ENCODE results near the gene MTRR. TPM values are rescaled to one million over a fixed set of nuclear protein-coding genes. Genes with fewer than 3 reads are reported as not detected.

MTRR gene
- total RNA-seq, 1 experiment from 2014 or later = 46.9 TPM

DNA sequence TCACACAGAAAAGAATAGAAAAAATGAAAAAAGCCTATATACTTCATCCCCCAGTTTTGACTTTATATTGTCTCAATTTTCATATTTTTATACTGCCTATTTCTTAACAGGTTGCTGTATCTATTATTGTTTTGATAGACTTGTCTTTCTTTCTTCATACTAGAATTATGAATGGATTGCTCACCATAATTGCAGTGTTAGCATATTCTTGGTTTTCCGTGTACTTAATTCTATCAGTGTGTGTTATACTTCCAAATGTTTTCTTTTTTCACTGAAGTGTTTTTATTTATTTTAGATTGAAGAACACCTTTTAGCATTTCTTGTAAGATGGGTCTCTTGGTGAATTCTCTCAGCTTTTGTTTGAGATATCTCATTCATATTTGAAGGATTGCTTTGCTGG is 38.7 kb downstream of the MTRR start:
- ChIA-PET POLR2A (no interaction called here), CTCF (no interaction called here)
- ATAC-seq = no peak
- TF ChIP-seq, protein P1, sequence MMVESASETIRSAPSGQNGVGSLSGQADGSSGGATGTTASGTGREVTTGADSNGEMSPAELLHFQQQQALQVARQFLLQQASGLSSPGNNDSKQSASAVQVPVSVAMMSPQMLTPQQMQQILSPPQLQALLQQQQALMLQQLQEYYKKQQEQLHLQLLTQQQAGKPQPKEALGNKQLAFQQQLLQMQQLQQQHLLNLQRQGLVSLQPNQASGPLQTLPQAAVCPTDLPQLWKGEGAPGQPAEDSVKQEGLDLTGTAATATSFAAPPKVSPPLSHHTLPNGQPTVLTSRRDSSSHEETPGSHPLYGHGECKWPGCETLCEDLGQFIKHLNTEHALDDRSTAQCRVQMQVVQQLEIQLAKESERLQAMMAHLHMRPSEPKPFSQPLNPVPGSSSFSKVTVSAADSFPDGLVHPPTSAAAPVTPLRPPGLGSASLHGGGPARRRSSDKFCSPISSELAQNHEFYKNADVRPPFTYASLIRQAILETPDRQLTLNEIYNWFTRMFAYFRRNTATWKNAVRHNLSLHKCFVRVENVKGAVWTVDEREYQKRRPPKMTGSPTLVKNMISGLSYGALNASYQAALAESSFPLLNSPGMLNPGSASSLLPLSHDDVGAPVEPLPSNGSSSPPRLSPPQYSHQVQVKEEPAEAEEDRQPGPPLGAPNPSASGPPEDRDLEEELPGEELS (CRISPR knock-in tag; IDR thresholded peaks at IDR 0.05) = no peak
- TF ChIP-seq, protein P2, sequence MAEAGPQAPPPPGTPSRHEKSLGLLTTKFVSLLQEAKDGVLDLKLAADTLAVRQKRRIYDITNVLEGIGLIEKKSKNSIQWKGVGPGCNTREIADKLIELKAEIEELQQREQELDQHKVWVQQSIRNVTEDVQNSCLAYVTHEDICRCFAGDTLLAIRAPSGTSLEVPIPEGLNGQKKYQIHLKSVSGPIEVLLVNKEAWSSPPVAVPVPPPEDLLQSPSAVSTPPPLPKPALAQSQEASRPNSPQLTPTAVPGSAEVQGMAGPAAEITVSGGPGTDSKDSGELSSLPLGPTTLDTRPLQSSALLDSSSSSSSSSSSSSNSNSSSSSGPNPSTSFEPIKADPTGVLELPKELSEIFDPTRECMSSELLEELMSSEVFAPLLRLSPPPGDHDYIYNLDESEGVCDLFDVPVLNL (CRISPR knock-in tag; IDR thresholded peaks at IDR 0.05; ENCODE audit: borderline replicate concordance, low read depth) = no peak
- no peak for TF ChIP-seq TEAD4 (CRISPR knock-in tag; IDR thresholded peaks at IDR 0.05)
- TF ChIP-seq, protein P3, sequence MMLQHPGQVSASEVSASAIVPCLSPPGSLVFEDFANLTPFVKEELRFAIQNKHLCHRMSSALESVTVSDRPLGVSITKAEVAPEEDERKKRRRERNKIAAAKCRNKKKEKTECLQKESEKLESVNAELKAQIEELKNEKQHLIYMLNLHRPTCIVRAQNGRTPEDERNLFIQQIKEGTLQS (CRISPR knock-in tag; conservative IDR thresholded peaks at IDR 0.05) = no peak
- TF ChIP-seq CBFB (CRISPR knock-in tag; IDR thresholded peaks at IDR 0.05; ENCODE audit: low read depth) = no peak
- no peak for TF ChIP-seq TCF7 (CRISPR knock-in tag; IDR thresholded peaks at IDR 0.05; ENCODE audit: low read depth)
- TF ChIP-seq, protein P4, sequence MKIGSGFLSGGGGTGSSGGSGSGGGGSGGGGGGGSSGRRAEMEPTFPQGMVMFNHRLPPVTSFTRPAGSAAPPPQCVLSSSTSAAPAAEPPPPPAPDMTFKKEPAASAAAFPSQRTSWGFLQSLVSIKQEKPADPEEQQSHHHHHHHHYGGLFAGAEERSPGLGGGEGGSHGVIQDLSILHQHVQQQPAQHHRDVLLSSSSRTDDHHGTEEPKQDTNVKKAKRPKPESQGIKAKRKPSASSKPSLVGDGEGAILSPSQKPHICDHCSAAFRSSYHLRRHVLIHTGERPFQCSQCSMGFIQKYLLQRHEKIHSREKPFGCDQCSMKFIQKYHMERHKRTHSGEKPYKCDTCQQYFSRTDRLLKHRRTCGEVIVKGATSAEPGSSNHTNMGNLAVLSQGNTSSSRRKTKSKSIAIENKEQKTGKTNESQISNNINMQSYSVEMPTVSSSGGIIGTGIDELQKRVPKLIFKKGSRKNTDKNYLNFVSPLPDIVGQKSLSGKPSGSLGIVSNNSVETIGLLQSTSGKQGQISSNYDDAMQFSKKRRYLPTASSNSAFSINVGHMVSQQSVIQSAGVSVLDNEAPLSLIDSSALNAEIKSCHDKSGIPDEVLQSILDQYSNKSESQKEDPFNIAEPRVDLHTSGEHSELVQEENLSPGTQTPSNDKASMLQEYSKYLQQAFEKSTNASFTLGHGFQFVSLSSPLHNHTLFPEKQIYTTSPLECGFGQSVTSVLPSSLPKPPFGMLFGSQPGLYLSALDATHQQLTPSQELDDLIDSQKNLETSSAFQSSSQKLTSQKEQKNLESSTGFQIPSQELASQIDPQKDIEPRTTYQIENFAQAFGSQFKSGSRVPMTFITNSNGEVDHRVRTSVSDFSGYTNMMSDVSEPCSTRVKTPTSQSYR (CRISPR knock-in tag; IDR thresholded peaks at IDR 0.05) = no peak
- TF ChIP-seq ZNF416 (CRISPR knock-in tag; IDR thresholded peaks at IDR 0.05) = no peak
- TF ChIP-seq NFATC4 (CRISPR knock-in tag; IDR thresholded peaks at IDR 0.05) = no peak
- no peak for TF ChIP-seq HMGA2 (CRISPR knock-in tag; IDR thresholded peaks at IDR 0.05)
- TF ChIP-seq, protein P5, sequence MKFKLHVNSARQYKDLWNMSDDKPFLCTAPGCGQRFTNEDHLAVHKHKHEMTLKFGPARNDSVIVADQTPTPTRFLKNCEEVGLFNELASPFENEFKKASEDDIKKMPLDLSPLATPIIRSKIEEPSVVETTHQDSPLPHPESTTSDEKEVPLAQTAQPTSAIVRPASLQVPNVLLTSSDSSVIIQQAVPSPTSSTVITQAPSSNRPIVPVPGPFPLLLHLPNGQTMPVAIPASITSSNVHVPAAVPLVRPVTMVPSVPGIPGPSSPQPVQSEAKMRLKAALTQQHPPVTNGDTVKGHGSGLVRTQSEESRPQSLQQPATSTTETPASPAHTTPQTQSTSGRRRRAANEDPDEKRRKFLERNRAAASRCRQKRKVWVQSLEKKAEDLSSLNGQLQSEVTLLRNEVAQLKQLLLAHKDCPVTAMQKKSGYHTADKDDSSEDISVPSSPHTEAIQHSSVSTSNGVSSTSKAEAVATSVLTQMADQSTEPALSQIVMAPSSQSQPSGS (CRISPR knock-in tag; IDR thresholded peaks at IDR 0.05; ENCODE audit: borderline replicate concordance, low read depth) = no peak
- TF ChIP-seq ZNF423 (CRISPR knock-in tag; IDR thresholded peaks at IDR 0.05) = no peak
- TF ChIP-seq KAT7 (CRISPR knock-in tag; IDR thresholded peaks at IDR 0.05; ENCODE audit: borderline replicate concordance) = no peak
- TF ChIP-seq, protein P6, sequence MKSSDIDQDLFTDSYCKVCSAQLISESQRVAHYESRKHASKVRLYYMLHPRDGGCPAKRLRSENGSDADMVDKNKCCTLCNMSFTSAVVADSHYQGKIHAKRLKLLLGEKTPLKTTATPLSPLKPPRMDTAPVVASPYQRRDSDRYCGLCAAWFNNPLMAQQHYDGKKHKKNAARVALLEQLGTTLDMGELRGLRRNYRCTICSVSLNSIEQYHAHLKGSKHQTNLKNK (CRISPR knock-in tag; IDR thresholded peaks at IDR 0.05) = no peak
- no peak for TF ChIP-seq SMAD4 (CRISPR knock-in tag; IDR thresholded peaks at IDR 0.05)
- no peak for TF ChIP-seq ZNF138 (CRISPR knock-in tag; conservative IDR thresholded peaks at IDR 0.05)
- no peak for TF ChIP-seq PRRX2 (CRISPR knock-in tag; IDR thresholded peaks at IDR 0.05)
- Mint-ChIP-seq H3K4me1 (no peaks in the 10 kb centered on the region), H3K9me3 (peaks cover 46% of the 10 kb centered on the region), H3K27ac (no peak overlapping the region), H3K36me3 (peaks cover 52% of the 10 kb centered on the region), H3K27me3 (ENCODE audit: low read depth) (0 out of 2 replicates have a peak, but pooled peaks cover under 1% of the 10 kb centered on the region), H3K4me3 (no peak overlapping the region)
- DNase-seq (ENCODE audit: low spot score) = no peak

DNA sequence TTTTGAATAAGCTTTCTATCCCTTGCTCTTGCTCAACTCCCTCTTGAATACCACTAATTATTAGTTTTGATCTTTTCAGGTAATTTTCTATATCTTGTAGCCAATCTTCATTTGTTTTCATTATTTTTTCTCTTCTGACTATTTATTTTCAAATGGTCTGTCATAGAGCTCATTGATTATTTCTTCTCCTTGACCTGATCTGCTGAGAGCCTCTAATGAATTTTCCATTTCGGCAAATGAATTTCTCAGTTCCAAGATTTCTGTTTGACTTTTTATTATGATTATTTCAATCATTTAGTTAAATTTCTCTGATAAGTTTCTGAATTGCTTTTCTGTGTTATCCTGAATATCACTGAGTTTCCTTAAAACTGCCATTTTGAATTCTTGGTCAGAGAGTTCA is 39.4 kb downstream of the MTRR start:
- no peak overlapping the region for H3K4me3 Mint-ChIP-seq
- peaks cover 57% of the 10 kb centered on the region for H3K36me3 Mint-ChIP-seq
- ATAC-seq = no peak
- POLR2A ChIA-PET = no interaction called here
- H3K4me1 Mint-ChIP-seq = no peaks in the 10 kb centered on the region
- CTCF ChIA-PET = no interaction called here
- H3K9me3 Mint-ChIP-seq = peaks cover 53% of the 10 kb centered on the region
- peaks cover 6% of the 10 kb centered on the region for H3K27me3 Mint-ChIP-seq (ENCODE audit: low read depth)
- H3K27ac Mint-ChIP-seq = no peak overlapping the region
- DNase-seq (ENCODE audit: low spot score) = no peak
- TF ChIP-seq TEAD1 (CRISPR knock-in tag; IDR thresholded peaks at IDR 0.05) = no peak
- TF ChIP-seq ZNF396 (CRISPR knock-in tag; IDR thresholded peaks at IDR 0.05; ENCODE audit: borderline replicate concordance) = no peak
- no peak for TF ChIP-seq NR3C1 (CRISPR knock-in tag; conservative IDR thresholded peaks at IDR 0.05; ENCODE audit: low read depth)
- TF ChIP-seq HMGA2 (CRISPR knock-in tag; IDR thresholded peaks at IDR 0.05) = no peak
- TF ChIP-seq ZNF263 (CRISPR knock-in tag; IDR thresholded peaks at IDR 0.05; ENCODE audit: low read depth) = no peak
- TF ChIP-seq, protein P7, sequence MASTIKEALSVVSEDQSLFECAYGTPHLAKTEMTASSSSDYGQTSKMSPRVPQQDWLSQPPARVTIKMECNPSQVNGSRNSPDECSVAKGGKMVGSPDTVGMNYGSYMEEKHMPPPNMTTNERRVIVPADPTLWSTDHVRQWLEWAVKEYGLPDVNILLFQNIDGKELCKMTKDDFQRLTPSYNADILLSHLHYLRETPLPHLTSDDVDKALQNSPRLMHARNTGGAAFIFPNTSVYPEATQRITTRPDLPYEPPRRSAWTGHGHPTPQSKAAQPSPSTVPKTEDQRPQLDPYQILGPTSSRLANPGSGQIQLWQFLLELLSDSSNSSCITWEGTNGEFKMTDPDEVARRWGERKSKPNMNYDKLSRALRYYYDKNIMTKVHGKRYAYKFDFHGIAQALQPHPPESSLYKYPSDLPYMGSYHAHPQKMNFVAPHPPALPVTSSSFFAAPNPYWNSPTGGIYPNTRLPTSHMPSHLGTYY (CRISPR knock-in tag; IDR thresholded peaks at IDR 0.05) = no peak
- TF ChIP-seq, protein P8, sequence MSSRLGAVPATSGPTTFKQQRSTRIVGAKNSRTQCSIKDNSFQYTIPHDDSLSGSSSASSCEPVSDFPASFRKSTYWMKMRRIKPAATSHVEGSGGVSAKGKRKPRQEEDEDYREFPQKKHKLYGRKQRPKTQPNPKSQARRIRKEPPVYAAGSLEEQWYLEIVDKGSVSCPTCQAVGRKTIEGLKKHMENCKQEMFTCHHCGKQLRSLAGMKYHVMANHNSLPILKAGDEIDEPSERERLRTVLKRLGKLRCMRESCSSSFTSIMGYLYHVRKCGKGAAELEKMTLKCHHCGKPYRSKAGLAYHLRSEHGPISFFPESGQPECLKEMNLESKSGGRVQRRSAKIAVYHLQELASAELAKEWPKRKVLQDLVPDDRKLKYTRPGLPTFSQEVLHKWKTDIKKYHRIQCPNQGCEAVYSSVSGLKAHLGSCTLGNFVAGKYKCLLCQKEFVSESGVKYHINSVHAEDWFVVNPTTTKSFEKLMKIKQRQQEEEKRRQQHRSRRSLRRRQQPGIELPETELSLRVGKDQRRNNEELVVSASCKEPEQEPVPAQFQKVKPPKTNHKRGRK (CRISPR knock-in tag; IDR thresholded peaks at IDR 0.05; ENCODE audit: borderline replicate concordance) = no peak

Measured in WTC11 (cell line).